ENCODE data around the gene CIPC.

Gene CIPC

DNA sequence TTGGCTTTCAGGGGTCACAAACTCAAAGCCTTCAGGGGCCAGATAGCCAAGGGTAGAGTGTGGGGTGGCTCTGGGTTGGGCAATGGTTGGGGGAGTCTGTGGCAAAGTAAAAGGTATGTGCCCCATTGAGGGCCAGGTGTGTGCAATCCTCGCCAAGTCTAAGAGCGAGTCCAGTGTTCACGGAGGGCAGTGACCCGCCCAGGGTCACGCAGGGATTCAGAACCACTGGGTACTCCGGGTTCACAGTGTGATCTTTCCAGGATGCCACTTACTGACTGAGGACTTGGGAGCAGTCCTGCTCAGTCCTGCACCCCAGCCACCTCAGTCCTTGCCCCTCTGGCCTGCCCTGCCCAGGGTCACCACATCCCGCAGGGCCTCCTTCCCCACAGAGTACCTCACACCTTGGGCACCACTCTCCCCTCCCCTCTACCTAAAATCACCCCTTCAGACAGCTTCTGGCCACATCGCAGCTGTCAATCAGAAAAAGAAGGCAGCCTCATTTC is 27.8 kb downstream of the CIPC start:
- Histone ChIP-seq H3K18ac (ENCODE audit: low read depth in 1 of 2, low read length in 2 of 2) (no peak overlapping the region), H2BK12ac (ENCODE audit: low read length in 2 of 2) (no peak overlapping the region), H3K79me1 (replicated peaks; ENCODE audit: low read length, poor library complexity, severe bottlenecking) (no peaks in the 10 kb centered on the region), H3K36me3 (ENCODE audit: control insufficient read depth in 1 of 2, insufficient read depth in 2 of 2, low read depth in 1 of 2, low read length in 2 of 2) (no peaks in the 10 kb centered on the region), H4K91ac (ENCODE audit: low read length) (no peak overlapping the region), H2AFZ (ENCODE audit: low read depth, low read length) (no peak overlapping the region), H2AK5ac (ENCODE audit: low read length, severe bottlenecking) (no peak overlapping the region), H2BK120ac (ENCODE audit: low read depth, low read length) (no peak overlapping the region), H3K14ac (ENCODE audit: low read length in 2 of 2) (no peak overlapping the region), H3K4me1 (ENCODE audit: control insufficient read depth, insufficient read depth, low read depth, low read length) (peaks cover 10% of the 10 kb centered on the region), H3K27ac (ENCODE audit: low read length, poor library complexity, severe bottlenecking) (no peak overlapping the region), H3K9me3 (ENCODE audit: control insufficient read depth, low read length) (no peaks in the 10 kb centered on the region), H3K4ac (ENCODE audit: low read depth in 1 of 2, low read length in 2 of 2) (no peak overlapping the region), H3K4me2 (ENCODE audit: low read length, poor library complexity, severe bottlenecking) (no peak overlapping the region), H3K4me3 (ENCODE audit: insufficient read depth in 1 of 2, low read depth in 1 of 2, low read length in 2 of 2) (no peak overlapping the region), H2BK5ac (ENCODE audit: low read depth, low read length, poor library complexity, severe bottlenecking) (no peak overlapping the region), H2BK15ac (ENCODE audit: low read depth, poor library complexity, severe bottlenecking) (no peak overlapping the region), H4K8ac (ENCODE audit: low read length) (no peak overlapping the region), H3K27me3 (ENCODE audit: control insufficient read depth in 1 of 2, insufficient read depth in 1 of 2, low read length in 2 of 2) (peaks cover 63 to 79% of the 10 kb centered on the region in 2 experiments), H3K23ac (ENCODE audit: low read length in 2 of 2) (peak overlapping the region in 1 of 2 experiments; percentile 40), H3K9ac (ENCODE audit: low read length) (no peak overlapping the region)
- DNase-seq: no peak
- 92% methylated on average over 8 of the region's 8 CpGs for WGBS

GRCh38 chr14:77126461-77126990 is 28.5 kb downstream of the CIPC start:
- Histone ChIP-seq H2BK120ac (ENCODE audit: low read depth, low read length) (no peak overlapping the region), H3K4ac (ENCODE audit: low read depth in 1 of 2, low read length in 2 of 2) (no peak overlapping the region), H4K8ac (ENCODE audit: low read length) (no peak overlapping the region), H3K36me3 (ENCODE audit: control insufficient read depth in 1 of 2, insufficient read depth in 2 of 2, low read depth in 1 of 2, low read length in 2 of 2) (no peaks in the 10 kb centered on the region), H3K9ac (ENCODE audit: low read length) (no peak overlapping the region), H3K27me3 (ENCODE audit: control insufficient read depth in 1 of 2, insufficient read depth in 1 of 2, low read length in 2 of 2) (peaks cover 67 to 82% of the 10 kb centered on the region in 2 experiments), H3K9me3 (ENCODE audit: control insufficient read depth, low read length) (no peaks in the 10 kb centered on the region), H3K18ac (ENCODE audit: low read depth in 1 of 2, low read length in 2 of 2) (no peak overlapping the region), H3K4me2 (ENCODE audit: low read length, poor library complexity, severe bottlenecking) (no peak overlapping the region), H3K4me1 (ENCODE audit: control insufficient read depth, insufficient read depth, low read depth, low read length) (peaks cover 10% of the 10 kb centered on the region), H2BK12ac (ENCODE audit: low read length in 2 of 2) (no peak overlapping the region), H3K14ac (ENCODE audit: low read length in 2 of 2) (no peak overlapping the region), H2AK5ac (ENCODE audit: low read length, severe bottlenecking) (no peak overlapping the region), H4K91ac (ENCODE audit: low read length) (no peak overlapping the region), H2AFZ (ENCODE audit: low read depth, low read length) (no peak overlapping the region), H3K4me3 (ENCODE audit: insufficient read depth in 1 of 2, low read depth in 1 of 2, low read length in 2 of 2) (no peak overlapping the region), H2BK5ac (ENCODE audit: low read depth, low read length, poor library complexity, severe bottlenecking) (no peak overlapping the region), H3K79me1 (replicated peaks; ENCODE audit: low read length, poor library complexity, severe bottlenecking) (no peaks in the 10 kb centered on the region), H2BK15ac (ENCODE audit: low read depth, poor library complexity, severe bottlenecking) (no peak overlapping the region), H3K27ac (ENCODE audit: low read length, poor library complexity, severe bottlenecking) (no peak overlapping the region), H3K23ac (ENCODE audit: low read length in 2 of 2) (no peak overlapping the region)
- no peak for DNase-seq
- WGBS: 86% methylated on average over 4 of the region's 4 CpGs

DNA sequence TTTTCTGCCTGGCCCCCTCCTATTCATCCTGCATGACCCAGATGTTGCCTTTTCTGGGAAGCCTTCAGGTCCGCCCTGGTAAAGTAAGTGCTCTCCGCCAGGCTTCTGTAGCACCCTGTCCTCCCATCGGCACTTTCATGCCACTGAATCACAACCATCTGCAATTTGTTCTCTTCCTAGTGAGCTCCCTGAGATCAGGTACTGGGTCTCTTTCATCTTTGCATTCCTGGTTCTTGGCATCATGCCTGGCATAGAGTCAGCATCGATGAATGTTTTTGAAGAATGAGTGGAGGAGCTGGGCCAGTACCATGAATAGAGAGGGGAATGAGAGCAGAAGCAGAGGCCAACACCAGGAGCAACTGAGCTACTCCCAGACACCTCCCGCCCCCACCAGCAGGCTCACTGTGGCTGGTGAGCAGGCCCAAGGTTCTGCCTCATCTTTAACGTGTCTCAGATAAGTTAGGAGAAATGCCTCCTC is 30.4 kb downstream of the CIPC start:
- Histone ChIP-seq H2AFZ (ENCODE audit: low read depth, low read length) (no peak overlapping the region), H2BK15ac (ENCODE audit: low read depth, poor library complexity, severe bottlenecking) (no peak overlapping the region), H3K9ac (ENCODE audit: low read length) (no peak overlapping the region), H3K79me1 (replicated peaks; ENCODE audit: low read length, poor library complexity, severe bottlenecking) (no peaks in the 10 kb centered on the region), H3K27me3 (ENCODE audit: control insufficient read depth in 1 of 2, insufficient read depth in 1 of 2, low read length in 2 of 2) (peaks cover 86 to 94% of the 10 kb centered on the region in 2 experiments), H2AK5ac (ENCODE audit: low read length, severe bottlenecking) (no peak overlapping the region), H3K18ac (ENCODE audit: low read depth in 1 of 2, low read length in 2 of 2) (no peak overlapping the region), H3K27ac (ENCODE audit: low read length, poor library complexity, severe bottlenecking) (no peak overlapping the region), H2BK5ac (ENCODE audit: low read depth, low read length, poor library complexity, severe bottlenecking) (no peak overlapping the region), H2BK120ac (ENCODE audit: low read depth, low read length) (no peak overlapping the region), H2BK12ac (ENCODE audit: low read length in 2 of 2) (no peak overlapping the region), H3K4me1 (ENCODE audit: control insufficient read depth, insufficient read depth, low read depth, low read length) (peaks cover 10% of the 10 kb centered on the region), H3K36me3 (ENCODE audit: control insufficient read depth in 1 of 2, insufficient read depth in 2 of 2, low read depth in 1 of 2, low read length in 2 of 2) (no peaks in the 10 kb centered on the region), H3K4me2 (ENCODE audit: low read length, poor library complexity, severe bottlenecking) (no peak overlapping the region), H3K14ac (ENCODE audit: low read length in 2 of 2) (no peak overlapping the region), H4K8ac (ENCODE audit: low read length) (no peak overlapping the region), H3K9me3 (ENCODE audit: control insufficient read depth, low read length) (no peaks in the 10 kb centered on the region), H3K4me3 (ENCODE audit: insufficient read depth in 1 of 2, low read depth in 1 of 2, low read length in 2 of 2) (no peak overlapping the region), H3K4ac (ENCODE audit: low read depth in 1 of 2, low read length in 2 of 2) (no peak overlapping the region), H4K91ac (ENCODE audit: low read length) (no peak overlapping the region), H3K23ac (ENCODE audit: low read length in 2 of 2) (no peak overlapping the region)
- no peak for DNase-seq
- WGBS: 92% methylated on average over 6 of the region's 6 CpGs

- Histone ChIP-seq H2BK15ac (ENCODE audit: low read depth, poor library complexity, severe bottlenecking) (no peak overlapping the region), H3K9me3 (ENCODE audit: control insufficient read depth, low read length) (no peaks in the 10 kb centered on the region), H3K23ac (ENCODE audit: low read length in 2 of 2) (peak overlapping the region in 1 of 2 experiments; percentile 43), H4K8ac (ENCODE audit: low read length) (no peak overlapping the region), H3K9ac (ENCODE audit: low read length) (no peak overlapping the region), H3K4me2 (ENCODE audit: low read length, poor library complexity, severe bottlenecking) (no peak overlapping the region), H3K4me3 (ENCODE audit: insufficient read depth in 1 of 2, low read depth in 1 of 2, low read length in 2 of 2) (no peak overlapping the region), H3K27me3 (ENCODE audit: control insufficient read depth in 1 of 2, insufficient read depth in 1 of 2, low read length in 2 of 2) (peaks cover 88 to 90% of the 10 kb centered on the region in 2 experiments), H2BK5ac (ENCODE audit: low read depth, low read length, poor library complexity, severe bottlenecking) (no peak overlapping the region), H2AK5ac (ENCODE audit: low read length, severe bottlenecking) (no peak overlapping the region), H3K14ac (ENCODE audit: low read length in 2 of 2) (no peak overlapping the region), H2AFZ (ENCODE audit: low read depth, low read length) (no peak overlapping the region), H3K4ac (ENCODE audit: low read depth in 1 of 2, low read length in 2 of 2) (no peak overlapping the region), H2BK12ac (ENCODE audit: low read length in 2 of 2) (no peak overlapping the region), H3K18ac (ENCODE audit: low read depth in 1 of 2, low read length in 2 of 2) (no peak overlapping the region), H2BK120ac (ENCODE audit: low read depth, low read length) (no peak overlapping the region), H3K79me1 (replicated peaks; ENCODE audit: low read length, poor library complexity, severe bottlenecking) (no peaks in the 10 kb centered on the region), H3K27ac (ENCODE audit: low read length, poor library complexity, severe bottlenecking) (no peak overlapping the region), H4K91ac (ENCODE audit: low read length) (no peak overlapping the region), H3K36me3 (ENCODE audit: control insufficient read depth in 1 of 2, insufficient read depth in 2 of 2, low read depth in 1 of 2, low read length in 2 of 2) (no peaks in the 10 kb centered on the region), H3K4me1 (ENCODE audit: control insufficient read depth, insufficient read depth, low read depth, low read length) (peaks cover 3% of the 10 kb centered on the region)
- WGBS: 37% methylated on average over 3 of the region's 3 CpGs
- DNase-seq: no peak
These were observed 32.3 kb downstream of the CIPC start for GRCh38 chr14:77130386-77130785.
